SKM-1 (cell line): ENCODE data around the gene DLG3.
"Not testable (repeated sequence)": the region's sequence is repeated elsewhere in the genome, so short reads cannot be mapped to it uniquely, and the experiment has no call there.

Experiments used
- DNase-seq: peaks from one replicate; lab custom pipeline; 2025; ENCODE audit not compliant: unreplicated experiment; lab: John Stamatoyannopoulos, UW

DLG3 gene

GRCh38 chrX:70509078-70509477 is 64.4 kb downstream of the DLG3 start:
- DNase-seq: no peak

GRCh38 chrX:70515270-70515669 is 70.6 kb downstream of the DLG3 start:
- DNase-seq: not testable (repeated sequence)

- DNase-seq: not testable (repeated sequence)
Observed at GRCh38 chrX:70515692-70516091, 71.1 kb downstream of the DLG3 start.

- DNase-seq: no peak
Observed at GRCh38 chrX:70525733-70526132, 81.1 kb downstream of the DLG3 start.

GRCh38 chrX:70527053-70527452 is 82.4 kb downstream of the DLG3 start:
- no peak for DNase-seq

GRCh38 chrX:70527610-70528345 is 83.1 kb downstream of the DLG3 start:
- no peak for DNase-seq

GRCh38 chrX:70535198-70535597 is 90.6 kb downstream of the DLG3 start:
- no peak for DNase-seq

GRCh38 chrX:70549429-70549828 is 104.8 kb downstream of the DLG3 start:
- no peak for DNase-seq

- DNase-seq: no peak
Observed at GRCh38 chrX:70552130-70552704, 107.6 kb downstream of the DLG3 start.

GRCh38 chrX:70553516-70553915 is 108.9 kb downstream of the DLG3 start:
- no peak for DNase-seq

- no peak for DNase-seq
Observed at GRCh38 chrX:70554081-70554480, 109.4 kb downstream of the DLG3 start.

GRCh38 chrX:70554523-70554922 is 109.9 kb downstream of the DLG3 start:
- DNase-seq: no peak

- no peak for DNase-seq
Observed at GRCh38 chrX:70554948-70555347, 110.3 kb downstream of the DLG3 start.
